Tibial nerve (tissue), 3 donors: Measurements from ENCODE around the gene FOXJ3.

Source experiments
- POLR2A ChIP-seq, 2 donors: fragments of 450-650 bp; IDR thresholded peaks; one replicate each; pipeline ENCODE4 v1.6.1; 2017; ENCODE audit warnings: antibody characterized with exemption in 2 of 2, mild to moderate bottlenecking in 2 of 2, moderate library complexity in 2 of 2
- TF ChIP-seq, protein P1 (sequence below), 5 experiments: fragments of 200-600 bp in 3 of 5; fragments of 450-650 bp in 2 of 5; sonication (generic) in 3 of 5; IDR thresholded peaks; one replicate each; pipeline ENCODE4 v1.5.1; 2016 to 2019; ENCODE audit warnings: antibody characterized with exemption in 5 of 5, mild to moderate bottlenecking in 3 of 5, moderate library complexity in 2 of 5

DNA sequence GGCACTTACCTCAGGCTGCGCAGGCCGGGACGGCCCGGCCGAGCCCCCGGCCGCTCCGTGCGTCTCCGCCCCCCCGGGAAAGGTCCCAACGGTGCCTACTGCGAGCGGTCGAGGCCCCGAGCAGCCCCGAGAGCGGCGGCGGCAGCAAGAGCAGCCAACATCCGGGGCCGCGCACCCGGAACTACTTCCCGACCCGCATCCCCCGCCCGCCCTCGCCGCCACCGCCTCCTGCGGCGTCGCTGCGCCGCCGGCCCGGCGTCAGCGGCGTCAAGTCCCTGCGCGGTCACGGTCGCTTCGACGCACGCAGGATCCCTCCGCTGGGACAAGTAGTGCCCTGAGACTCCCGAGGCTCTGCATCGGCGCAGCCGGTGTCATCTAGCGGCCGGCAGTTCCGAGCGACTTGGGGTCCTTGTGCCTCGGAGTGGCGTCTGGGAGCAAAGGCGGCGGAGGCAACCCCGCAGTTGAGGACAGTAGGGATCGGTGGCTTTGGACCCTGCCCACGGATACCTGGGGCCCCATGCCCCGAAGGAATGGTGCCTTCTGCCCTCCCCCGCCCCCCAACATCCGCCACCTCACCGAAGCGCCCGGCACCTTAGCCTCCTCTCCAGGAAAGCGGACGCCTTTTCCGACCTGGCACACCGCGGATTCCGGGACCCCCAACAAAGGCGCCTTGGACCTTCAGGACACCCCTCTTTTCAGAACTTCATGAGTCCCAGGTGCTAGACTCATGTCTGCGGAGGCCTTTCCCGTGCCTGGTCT lies at the start of gene FOXJ3:
- TF ChIP-seq, protein P1, sequence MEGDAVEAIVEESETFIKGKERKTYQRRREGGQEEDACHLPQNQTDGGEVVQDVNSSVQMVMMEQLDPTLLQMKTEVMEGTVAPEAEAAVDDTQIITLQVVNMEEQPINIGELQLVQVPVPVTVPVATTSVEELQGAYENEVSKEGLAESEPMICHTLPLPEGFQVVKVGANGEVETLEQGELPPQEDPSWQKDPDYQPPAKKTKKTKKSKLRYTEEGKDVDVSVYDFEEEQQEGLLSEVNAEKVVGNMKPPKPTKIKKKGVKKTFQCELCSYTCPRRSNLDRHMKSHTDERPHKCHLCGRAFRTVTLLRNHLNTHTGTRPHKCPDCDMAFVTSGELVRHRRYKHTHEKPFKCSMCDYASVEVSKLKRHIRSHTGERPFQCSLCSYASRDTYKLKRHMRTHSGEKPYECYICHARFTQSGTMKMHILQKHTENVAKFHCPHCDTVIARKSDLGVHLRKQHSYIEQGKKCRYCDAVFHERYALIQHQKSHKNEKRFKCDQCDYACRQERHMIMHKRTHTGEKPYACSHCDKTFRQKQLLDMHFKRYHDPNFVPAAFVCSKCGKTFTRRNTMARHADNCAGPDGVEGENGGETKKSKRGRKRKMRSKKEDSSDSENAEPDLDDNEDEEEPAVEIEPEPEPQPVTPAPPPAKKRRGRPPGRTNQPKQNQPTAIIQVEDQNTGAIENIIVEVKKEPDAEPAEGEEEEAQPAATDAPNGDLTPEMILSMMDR (IDR thresholded peaks at IDR 0.05) = peak in 2 of 5 experiments; percentile 33 to 47
- peak; percentile 51 to 57 for TF ChIP-seq POLR2A (IDR thresholded peaks at IDR 0.05)
